Stimulated activated naive CD8-positive, alpha-beta T cell treated with anti-CD3 and anti-CD28 coated beads, Interleukin-15, Interleukin-2, amounts not matched to agents 100 U/mL and 50 U/mL, for 24 hours (primary cell): ENCODE results near the gene RASA3.
A peak's percentile ranks its signal among the peaks of the same experiment; 100 is the strongest.

Source experiments
- ATAC-seq: fragments of 150-1000 bp; cut with Tn5 transposase; one replicate; pipeline ENCODE4 v1.10.0; 2021
- DNase-seq: peaks from one replicate; pipeline ENCODE4 v3.0.0; 2021

The RASA3 gene

DNA sequence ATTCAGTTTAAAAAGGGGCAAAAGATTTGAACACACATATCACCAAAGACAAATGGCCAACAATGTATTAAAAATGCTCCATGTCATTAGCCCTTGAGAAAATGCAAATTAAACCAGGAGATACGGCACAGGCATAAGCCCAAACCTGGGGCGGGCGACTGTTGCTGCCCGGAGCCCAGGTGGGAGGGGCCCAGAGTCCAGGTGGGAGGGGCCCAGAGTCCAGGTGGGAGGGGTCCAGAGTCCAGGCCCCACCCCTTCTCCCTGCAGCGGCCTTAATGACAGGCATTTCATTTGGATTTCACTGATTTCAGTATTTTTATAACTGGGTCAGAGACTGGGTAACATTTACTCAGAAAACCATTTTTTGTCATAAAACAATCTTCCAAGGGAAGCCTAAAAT lies 78.2 kb downstream of the RASA3 start:
- ATAC-seq: no peak

DNA sequence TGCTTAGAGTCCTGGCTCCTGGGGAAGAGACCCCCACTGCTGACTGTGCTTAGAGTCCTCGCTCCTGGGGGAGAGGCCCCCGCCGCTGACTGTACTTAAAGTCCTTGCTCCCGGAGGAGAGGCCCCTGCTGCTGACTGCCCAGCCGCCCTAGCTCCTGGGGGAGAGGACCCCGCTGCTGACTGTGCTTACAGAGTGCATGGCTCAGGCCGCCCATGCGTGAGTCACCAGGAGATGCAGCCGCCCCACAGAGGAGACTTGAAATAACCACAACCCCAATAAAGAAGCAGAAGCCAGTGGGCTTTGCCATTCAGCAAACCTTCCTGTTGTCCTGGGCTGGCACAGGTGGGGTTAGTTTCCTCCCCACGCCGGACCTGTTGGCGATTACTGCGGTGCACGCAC lies 79.4 kb downstream of the RASA3 start:
- DNase-seq (no peak), ATAC-seq (peak; percentile 26)

More for the DNA sequence above, 78.2 kb downstream of the RASA3 start:
- DNase-seq: peak; percentile 36

DNA sequence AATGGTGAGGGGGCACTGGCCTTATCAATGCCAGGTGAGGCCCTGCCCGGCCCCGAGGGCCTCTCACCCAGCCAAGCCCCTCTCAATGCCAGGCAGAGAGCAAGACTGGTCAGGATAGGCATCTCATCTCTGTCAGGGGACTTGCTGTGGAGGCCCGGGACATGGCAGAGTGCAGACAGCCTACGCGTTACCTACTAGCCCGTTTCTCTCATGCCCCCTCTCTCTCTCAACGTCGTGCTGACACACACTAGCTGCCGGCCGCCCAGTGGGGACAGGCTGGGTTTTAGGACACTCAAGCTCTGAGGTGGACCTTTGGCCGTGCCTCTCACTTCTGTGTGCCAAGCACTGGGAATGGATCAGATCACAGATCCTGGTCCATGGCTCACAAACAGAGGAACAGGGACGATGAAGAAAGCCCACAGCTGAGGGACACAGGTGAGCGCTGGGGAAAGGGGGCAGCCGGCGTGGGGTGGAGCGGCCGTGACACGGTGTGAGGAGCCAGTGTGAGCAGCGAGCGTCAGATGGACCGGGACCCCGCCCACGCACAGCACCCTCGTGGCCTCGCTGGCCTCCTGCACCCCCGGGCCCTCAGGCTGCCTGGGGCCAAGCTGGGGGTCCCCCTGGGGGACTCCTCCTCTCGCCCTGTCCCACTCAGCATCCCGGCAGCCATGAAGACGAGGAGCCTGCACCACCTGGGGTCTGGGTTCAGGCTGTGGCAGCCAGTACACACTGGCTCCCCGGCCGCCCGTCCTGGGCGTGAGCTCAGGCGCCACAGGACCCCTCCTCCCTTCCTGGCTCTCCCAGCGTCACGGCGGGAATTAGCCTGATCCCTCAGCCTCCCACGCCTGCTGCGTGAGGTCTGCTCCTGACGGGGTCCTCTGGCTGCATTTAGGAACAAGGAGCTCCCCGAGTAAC lies 81.6 kb downstream of the RASA3 start:
- DNase-seq: no peak
- no peak for ATAC-seq

DNA sequence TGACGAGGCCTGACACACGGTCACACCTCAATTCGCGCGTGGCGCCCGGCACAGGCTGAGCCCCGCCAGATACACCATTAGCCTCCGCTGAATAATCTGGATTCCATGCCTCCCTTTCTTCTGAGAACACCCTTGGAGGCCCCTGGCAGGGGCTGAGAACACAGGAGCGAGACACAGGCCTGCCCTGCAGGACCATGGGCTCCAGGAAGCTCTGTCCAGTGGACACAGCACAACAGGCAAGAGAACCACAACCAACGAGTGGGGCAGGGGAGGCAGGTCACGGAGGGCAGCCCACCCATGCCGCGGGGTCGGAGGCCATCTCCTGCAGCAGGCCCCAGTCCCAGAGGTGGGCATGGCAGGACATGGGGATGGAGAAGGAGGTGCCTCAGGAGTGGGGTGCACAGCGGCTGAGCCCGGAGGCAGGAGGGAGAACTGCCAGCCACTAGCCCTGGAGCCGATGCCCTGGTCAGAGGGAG lies 82.8 kb downstream of the RASA3 start:
- ATAC-seq (no peak), DNase-seq (no peak)

DNA sequence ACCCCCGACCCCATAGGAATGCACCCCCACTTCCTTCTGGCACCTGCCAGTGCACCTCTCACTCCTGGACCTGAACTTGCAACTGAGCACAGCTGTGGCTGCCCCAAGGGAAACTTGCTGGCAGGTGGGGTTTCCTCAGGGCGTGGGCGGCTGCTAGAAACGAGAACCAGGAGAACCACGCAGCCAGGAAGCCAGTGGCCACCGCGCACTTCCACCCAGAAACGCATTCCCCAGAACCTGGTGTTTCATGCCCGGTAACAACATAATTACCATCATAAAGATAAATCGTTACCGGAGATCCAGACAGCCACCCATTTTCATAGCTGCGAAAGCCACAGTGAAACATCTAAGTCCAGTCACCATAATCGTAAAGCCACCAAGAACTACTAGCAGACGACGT lies 83.4 kb downstream of the RASA3 start:
- peak; percentile 72 for DNase-seq

DNA sequence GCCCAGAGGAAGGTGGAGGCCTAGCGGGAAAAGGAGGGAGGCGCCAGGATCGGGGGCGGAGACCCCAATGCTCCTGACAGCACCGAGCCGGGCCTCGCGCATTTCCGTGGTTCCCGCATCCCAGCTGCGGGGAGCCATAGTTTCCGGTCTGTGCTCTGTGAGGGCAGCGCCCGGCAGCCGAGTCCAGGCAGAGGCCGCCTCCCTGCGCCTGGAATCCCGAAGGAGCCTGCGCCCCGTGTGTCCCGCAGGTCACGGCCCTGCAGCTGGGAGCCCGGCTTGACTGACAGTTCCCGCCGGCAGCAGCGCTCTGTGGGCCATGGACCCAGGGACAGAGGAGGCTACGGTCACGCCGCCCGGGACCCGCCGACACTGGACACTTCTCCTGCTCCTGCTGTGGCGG lies 84.0 kb downstream of the RASA3 start:
- ATAC-seq (no peak), DNase-seq (no peak)

More for the DNA sequence above, 83.4 kb downstream of the RASA3 start:
- ATAC-seq: peak; percentile 44

DNA sequence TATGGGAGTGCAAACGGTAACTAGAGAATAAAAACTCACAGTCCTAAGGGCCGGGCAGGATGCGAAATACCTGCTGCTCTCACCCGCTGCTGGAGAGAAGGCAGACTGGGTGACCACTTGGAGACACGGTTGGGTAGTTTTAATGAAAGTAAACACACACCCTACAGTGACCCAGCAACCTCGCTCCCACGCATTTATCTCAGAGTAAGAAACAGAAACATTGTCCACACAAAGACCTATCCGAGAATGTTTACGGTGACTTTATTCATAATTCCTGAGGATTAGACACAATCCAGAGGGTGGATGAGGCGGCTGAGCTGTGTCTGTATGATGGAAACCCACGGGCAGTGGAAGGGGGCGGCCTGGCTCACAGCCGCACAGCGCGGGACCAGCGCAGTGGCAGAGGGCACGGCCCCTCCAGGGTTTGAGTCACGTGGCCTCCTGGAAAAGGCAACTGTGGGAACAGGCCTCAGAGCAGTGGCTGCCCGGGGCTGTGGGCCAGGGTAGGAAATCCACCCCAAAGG lies 85.0 kb downstream of the RASA3 start:
- ATAC-seq (no peak), DNase-seq (no peak)

DNA sequence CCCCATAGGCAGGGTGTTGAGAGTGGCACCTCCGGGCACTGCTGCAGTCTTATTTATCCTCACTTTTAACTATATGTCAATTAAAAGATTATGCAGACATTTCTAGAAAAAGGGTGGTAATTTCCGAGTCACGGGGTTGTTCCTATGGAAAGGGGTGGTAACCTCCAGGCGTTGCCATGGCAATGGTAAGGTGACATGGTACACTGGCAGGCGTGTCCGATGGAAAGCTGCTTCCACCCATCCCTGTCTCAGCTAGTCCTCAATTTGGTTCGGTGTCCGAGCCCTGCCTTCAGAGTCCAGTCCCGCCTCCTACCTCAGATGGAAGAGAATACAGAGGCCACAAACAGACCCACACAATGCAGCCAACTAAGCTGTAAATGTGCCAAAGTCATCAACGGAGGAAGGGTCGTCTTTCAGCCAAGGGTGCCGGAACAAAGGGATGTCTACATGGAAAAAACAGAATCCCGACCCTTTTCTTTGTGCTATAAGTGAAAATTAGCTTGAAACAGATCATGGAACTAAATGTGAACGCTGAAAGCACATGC lies 85.9 kb downstream of the RASA3 start:
- ATAC-seq (no peak), DNase-seq (no peak)

DNA sequence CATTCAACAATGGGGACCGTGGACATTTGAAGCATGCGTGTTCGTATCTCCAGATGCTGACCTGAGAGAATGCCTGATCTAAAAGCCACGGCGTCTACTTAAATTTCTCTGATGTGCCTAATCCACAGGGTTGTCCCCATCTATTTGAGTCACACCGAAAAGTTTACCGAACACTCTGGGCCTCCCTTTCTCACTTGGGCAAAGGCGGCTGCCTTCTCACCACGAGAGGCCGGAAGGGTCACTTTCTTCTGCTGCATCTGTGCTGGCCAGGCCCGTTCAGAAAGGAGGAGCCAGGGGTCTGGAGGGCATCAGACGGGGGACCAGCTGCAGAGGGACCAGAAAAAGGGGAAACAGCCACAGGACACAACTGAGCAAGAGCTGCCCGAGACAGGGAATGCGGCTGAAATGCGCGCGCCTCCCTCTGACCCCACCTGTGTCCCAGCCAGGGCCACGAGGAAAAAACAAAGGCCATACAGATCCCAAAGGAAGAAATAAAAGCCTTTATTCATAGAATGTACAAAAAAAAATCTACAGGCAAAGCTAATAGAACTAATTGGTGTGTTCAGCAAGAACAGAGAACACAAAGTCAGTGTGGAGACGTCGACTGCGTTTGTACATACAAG lies 87.2 kb downstream of the RASA3 start:
- ATAC-seq (no peak), DNase-seq (no peak)

DNA sequence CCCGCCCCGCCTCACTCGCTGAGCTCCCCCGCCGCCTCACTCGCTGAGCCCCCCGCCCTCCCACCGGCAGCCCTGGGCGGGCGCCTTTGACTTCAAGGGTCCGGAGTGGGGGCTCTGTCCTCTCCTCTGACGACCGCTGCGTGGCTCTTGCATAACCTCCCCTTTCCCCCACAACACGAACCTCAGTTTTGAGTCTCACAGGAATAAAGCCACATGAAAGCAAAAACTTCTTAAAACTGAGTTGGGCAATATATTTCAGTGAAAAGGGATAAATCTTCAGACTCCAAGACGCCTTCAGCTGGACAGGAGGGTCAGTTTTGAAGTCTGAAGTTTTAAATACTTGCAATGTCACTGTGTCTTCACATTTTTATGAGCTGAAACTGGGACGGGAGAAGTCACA lies 87.9 kb downstream of the RASA3 start:
- ATAC-seq: no peak
- DNase-seq: no peak

DNA sequence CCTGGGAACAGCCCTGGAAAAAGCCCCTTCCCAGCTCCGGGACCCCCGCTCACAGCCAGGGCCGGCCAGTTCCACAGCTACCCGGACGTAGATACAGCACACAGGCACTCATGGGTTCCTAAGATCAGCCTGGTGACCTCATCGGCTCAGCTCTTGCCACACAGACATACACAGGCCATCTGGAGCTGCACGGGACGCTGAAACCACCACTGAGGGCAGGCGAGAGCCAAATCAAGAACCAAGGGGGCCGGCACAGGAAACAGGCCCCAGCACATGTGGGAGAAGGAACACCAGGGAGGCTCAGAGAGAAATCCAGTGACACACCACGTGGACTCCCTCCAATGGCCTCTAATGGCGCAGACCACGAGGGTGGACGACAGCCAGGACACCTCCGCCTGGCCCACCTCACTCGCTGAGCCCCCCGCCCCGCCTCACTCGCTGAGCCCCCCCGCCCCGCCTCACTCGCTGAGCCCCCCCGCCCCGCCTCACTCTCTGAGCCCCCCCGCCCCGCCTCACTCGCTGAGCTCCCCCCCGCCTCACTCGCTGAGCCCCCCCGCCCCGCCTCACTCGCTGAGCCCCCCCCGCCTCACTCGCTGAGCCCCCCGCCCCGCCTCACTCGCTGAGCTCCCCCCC lies 88.9 kb downstream of the RASA3 start:
- peak; percentile 65 for ATAC-seq
- peak; percentile 44 for DNase-seq

DNA sequence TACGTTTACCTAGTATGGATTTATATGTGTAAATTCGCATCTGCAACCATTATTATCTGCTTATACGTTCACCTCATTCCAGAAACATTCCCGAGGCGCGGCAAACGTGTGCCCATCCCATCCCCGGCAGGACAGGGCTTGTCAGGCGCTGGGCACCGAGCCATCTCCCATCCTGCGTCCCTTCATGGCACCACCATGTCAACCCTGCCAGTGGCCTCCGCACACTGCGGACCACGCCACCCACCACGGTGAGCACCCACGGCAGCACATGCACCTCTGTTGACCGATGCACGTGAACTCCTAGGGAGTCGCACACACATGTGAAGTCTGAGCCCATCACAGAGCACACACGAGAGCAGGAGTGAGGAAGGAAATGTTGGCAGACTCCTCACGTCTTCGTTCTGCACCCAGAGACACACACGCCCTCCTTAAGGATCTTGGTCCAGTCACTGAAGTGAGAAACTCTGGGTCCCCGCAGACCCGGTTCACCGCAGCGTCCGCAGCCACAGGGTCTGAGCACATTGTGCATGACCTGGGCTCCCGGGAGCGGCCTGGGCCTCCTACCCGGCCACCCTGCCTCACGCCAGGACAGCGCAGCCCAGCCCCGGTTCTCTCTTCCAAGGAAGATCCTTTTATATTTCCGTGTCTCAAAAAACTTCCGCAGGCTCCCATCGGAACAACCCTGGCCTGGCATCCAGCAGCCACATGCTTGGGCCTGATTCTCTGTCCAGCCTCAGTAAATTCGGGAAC lies 90.2 kb downstream of the RASA3 start:
- ATAC-seq: no peak
- DNase-seq: no peak

DNA sequence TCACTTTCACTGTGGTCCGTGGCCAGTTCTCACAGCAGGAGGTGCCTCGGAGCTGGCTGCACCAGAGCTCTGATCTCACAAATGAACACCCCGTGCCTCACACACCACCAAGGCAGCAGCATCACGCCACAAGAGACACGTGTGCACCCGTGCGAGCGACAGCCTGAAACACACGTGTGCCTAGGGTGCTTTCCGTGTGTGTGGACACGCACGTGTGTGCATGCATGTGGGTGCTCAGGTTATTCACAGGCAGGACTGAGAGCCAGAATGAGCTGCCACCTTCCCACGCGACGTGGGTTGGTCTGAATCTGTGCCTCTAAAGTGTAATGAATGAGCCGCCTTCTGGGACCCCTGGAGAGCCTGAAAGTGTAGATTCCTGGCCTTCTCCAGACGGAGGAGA lies 90.9 kb downstream of the RASA3 start:
- DNase-seq: no peak
- no peak for ATAC-seq

DNA sequence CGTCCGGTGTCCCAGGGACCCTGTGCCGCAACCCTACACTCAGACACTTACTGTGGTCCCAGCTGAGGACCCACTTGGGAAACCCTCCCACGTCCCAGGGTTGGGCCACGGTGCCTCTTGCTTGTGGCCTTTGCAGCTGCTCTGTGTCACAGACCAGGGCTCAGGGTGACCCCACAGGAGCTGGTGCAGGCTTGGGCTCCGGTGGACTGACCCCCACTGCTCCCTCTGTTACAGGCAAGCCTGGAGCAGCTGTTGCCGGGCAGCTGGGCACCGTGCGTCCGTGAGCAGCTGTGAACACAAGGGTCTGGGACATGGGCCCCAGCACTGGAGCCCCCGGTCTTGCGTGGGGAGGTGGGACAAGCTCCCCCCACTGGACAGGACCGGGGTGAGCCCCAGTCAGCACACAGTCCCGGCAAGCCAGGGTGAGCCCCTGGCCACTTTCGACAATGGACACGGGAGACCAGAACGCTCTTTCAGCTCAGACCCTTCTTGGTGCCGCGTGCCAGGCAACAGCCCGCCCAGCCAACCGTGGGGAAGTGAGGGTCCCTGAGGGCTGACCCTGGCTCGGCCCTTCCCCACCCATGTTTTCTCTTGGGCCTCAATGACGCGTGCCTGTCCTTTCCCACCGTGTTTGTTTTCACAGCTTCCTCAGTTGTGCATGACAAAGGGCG lies 92.8 kb downstream of the RASA3 start:
- DNase-seq (no peak), ATAC-seq (no peak)

DNA sequence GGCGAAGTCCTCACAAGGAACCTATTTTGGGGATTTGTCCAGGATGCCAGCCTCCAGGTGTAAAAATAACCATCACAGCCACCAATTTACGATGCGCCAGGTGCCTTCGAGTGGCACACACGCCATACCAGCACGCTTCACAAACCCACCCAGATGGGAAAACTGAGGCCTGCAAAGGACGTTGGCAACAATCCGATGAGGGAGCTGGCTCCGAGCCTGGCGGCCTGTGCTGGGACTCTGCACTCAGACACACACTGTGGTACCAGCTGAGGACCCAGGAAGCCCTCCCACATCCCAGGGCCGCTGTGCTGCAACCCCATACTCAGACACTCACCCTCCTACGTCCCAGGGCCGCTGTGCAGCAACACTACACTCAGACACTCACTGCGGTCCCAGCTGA lies 93.5 kb downstream of the RASA3 start:
- no peak for DNase-seq
- ATAC-seq: no peak

DNA sequence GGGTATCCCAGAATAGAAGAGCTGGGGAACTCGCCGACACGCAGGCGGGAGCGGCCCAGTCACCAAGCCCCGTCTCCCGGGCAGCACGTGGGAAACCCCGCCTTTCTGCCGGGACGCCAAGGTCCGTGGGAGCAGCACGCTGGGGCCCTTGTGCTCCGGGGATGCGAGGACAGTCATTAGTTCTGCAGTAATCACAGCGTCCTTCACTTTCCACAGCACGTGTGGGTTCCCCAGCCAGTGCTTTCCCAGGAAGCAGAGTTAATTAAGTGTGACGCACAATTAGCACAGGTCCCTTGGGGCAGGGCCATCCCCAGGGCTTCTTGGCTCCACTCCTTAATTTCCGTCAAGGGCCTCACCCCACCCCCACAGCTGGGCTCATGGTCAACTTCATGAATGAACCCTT lies 94.2 kb downstream of the RASA3 start:
- ATAC-seq (no peak), DNase-seq (no peak)

DNA sequence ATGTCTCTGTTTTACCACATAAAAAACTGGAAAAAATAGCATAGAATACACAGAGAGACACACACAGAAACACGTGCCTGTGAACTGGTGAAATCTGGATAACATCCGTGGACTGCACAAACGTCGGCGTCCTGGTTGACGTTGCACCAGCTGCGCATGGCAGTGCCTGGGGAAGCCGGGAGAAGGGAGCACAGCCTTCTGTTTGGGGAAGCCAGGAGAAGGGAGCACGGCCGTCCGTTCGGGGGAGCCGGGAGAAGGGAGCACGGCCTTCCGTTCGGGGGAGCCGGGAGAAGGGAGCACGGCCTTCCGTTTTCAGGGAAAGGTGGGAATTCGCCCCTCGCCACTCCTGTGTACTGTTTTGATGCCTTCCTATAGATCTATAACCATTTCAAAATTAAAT lies 94.7 kb downstream of the RASA3 start:
- DNase-seq (no peak), ATAC-seq (no peak)

DNA sequence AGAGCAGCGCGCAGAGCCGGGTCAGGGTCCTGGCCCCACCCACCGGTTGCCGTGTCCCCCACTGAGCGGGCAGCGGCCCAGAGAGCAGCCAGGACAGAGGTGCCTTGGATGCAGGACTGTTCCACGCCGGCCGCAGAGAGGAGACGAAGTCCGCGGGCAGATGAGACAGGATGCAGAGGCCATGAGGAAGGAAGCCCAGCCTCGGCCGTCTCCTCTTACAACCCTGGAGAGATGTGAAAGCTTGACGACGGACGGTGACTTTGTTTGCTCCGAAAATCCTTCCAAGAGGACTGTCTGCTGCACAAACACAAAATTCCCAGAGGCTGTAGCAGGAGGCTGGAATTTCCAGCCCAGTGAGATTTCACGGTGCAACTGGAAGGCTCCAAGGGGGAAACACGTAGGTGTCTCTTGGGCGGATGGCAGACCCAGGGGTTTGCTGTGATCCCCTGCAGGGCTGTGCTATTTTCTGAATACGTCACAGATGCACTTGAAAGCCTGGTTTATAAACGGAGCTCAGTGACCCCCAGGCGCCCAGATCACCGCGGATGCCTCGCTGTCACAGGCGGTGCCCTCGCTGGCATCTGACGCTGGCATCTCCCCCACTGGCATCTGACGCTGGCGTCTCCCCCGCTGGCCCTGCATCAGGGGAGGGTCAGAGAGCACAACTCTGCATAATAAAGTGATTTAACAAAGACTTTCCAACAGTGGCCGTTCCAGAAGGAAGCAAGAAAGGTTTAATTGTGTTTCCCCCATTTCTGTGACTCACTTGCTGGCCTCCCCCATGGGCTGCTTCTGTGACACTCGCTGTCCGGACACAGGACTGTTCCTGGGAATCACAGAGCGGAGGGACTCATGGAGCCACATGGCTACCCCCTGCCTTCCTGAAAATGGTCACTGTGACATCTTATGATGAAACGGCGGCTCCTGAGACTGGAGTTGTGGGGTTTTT lies 96.6 kb downstream of the RASA3 start:
- DNase-seq (no peak), ATAC-seq (no peak)

DNA sequence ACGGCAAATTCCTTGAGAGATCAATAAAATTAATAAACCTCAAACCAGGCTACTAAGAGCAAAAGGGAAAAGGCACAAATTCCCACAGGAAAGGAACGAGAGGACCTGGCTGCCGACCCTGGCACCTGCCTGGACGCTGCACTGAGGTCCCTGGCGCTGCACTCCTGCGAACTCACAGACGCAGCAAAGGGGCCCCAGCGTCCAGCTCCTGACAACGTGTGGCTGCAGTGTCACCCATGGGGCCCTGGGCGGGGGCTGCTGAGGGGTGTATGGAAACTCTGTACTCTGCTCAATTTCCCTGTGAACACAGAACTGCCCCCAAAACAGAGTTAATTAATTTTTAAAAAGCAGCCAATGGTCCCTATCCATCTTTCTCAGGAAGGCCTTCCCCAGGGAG lies 97.2 kb downstream of the RASA3 start:
- no peak for DNase-seq
- ATAC-seq: no peak

DNA sequence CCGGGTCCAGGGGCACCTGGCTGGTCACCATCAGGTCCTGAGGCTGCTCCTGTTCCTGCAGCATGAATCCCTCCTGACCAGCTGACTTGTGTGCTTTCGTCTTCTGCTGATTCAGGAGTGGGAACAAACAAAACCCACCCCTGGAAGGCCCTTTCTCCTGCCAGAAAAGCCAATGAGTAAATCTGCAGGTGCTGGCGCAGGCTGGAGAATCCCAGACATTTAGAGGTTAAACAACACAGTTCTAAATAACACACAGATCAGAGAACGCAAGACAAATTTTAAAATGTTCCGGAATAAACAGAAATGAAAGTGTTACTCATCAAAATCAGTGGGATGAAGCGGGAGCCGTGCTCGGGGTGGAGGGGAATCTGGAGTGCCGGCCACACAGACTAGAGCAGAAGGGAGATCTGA lies 97.9 kb downstream of the RASA3 start:
- no peak for ATAC-seq

More for the DNA sequence above, 97.9 kb downstream of the RASA3 start:
- DNase-seq: no peak
